HG03521 (cell line): ENCODE data around the gene TES.
"Not testable (repeated sequence)": the region's sequence is repeated elsewhere in the genome, so short reads cannot be mapped to it uniquely, and the experiment has no call there.

Experiments used
- ATAC-seq: cut with Tn5 transposase; IDR thresholded peaks from one replicate; pipeline ENCODE4 v1.9.1; 2021; ENCODE audit warnings: mild to moderate bottlenecking, moderate library complexity; ENCODE audit not compliant: unreplicated experiment

The TES gene

DNA sequence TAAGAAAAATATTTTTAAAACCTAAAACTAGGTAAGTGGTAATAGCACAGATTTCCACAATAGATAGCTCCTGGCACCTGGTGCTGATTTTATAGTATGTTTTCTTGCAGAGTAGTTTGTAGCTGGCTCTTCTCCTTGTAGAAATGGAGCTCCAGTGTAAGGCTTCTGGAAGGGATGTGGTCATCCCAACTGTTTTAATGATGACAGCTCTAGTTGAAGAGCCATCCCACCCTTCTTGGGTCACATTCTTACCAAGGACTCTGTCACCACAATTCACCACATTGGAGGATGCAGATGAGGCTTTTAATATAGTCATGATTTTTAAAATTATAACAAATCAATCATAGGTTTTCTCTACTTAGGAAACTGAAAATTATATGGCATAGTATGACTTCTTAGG, 31.0 kb downstream of the TES start:
- no peak for ATAC-seq

DNA sequence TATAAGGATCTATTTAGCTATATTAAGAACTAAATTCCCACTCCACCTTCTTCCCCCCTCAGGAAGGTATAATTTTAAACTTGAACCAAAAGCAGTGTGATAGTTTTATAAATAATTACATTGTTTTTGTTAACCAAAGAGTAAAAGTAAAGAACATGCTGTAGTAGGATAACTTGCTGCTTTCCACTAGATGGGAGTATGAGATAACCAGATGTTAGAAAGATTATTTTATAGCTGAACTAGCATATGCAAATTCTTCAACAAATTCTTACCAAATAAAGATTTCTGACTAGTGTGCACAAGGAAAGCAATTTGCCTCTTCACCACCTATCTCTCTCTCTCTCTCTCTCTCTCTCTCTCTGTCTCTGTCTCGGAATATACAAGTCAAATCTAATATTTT, 31.8 kb downstream of the TES start:
- no peak for ATAC-seq

DNA sequence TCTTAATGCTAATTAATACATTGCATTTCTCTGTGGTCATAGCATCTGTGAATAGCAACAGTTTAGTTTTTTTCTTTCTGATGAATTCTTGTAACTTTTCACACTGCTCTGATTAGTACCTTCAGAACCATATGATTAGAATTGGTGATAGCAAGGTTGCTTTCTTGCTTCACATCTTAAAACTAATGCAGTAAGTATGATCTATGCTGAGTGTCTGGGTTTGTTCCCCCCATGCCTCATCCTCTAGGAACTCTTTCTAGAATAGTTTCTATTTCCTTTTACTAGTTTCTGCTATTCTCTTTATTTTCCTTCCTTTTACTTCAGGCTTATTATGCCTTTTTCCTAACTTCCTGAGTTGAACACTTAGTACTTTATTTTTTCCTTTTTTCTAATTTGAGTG, 32.4 kb downstream of the TES start:
- ATAC-seq = no peak

DNA sequence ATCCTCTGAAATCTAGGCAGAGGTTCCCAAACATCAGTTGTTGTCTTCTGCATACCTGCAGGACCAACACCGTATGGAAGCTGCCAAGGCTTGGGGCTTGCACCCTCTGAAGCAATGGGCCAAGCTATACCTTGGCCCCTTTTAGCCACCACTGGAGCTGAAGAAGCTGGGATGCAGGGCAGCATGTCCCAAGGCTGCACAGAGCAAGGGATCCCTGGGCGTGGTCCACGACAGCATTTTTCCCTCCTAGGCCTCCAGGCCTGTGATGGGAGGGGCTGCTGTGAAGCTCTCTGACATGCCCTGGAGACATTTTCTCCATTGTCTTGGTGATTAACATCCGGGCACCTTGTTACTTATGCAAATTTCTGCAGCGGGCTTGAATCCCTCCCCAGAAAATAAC, 34.5 kb downstream of the TES start:
- not testable (repeated sequence) for ATAC-seq

DNA sequence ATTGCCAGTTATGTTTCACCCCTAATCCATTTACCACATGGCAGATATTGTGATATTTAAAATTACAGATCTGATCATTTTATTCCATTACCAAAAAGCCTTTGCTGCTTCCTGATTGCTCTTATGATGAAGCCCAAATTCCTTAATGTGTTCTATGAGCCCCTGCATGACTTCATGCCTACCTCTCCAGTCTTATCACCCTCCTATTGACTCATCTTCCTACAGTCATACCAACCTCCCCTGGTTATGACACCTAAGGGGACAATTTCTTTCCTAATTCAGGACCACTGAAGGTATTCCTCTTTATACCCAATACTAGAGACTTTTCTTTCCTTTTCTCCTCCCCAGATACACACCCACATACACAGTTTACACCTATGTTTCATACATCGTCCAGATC, 36.0 kb downstream of the TES start:
- ATAC-seq = no peak

DNA sequence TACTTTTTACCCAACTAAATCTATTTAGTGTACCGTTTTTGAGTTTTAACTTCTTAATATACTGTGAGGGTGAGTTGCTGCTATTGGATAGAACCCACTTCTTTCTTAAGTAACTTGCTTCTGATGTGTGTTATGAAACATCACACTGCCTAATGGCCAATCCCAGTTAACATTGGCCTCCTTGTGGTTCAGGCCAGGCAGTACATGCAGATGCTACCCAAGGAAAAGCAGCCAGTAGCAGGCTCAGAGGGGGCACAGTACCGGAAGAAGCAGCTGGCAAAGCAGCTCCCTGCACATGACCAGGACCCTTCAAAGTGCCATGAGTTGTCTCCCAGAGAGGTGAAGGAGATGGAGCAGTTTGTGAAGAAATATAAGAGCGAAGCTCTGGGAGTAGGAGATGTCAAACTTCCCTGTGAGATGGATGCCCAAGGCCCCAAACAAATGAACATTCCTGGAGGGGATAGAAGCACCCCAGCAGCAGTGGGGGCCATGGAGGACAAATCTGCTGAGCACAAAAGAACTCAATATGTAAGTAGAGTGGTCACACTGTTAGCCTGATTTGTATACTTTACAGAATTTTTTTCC, 39.7 kb downstream of the TES start:
- ATAC-seq = peak; percentile 73

DNA sequence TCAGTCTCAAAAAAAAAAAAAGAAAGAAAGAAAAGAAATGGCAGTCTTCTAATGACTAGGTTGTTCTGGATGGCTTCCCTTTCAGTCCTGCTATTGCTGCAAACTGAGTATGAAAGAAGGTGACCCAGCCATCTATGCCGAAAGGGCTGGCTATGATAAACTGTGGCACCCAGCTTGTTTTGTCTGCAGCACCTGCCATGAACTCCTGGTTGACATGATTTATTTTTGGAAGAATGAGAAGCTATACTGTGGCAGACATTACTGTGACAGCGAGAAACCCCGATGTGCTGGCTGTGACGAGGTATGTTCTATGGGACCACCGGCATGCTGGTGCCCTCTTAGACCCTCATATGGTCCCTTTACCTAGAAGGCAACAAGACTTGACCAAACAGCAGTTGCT, 41.3 kb downstream of the TES start:
- no peak for ATAC-seq

DNA sequence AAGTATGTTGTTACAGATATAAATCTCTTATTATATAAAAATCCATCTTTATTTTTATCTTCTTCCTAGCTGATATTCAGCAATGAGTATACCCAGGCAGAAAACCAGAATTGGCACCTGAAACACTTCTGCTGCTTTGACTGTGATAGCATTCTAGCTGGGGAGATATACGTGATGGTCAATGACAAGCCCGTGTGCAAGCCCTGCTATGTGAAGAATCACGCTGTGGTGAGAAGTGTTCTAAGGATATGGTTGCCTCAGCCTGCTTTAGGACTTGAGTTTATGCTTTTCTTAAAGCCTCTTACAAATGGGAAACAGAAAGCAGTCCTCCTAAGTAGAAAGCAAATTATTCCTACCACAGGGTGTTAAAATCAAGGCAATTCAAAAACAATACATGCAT, 41.9 kb downstream of the TES start:
- ATAC-seq = no peak

DNA sequence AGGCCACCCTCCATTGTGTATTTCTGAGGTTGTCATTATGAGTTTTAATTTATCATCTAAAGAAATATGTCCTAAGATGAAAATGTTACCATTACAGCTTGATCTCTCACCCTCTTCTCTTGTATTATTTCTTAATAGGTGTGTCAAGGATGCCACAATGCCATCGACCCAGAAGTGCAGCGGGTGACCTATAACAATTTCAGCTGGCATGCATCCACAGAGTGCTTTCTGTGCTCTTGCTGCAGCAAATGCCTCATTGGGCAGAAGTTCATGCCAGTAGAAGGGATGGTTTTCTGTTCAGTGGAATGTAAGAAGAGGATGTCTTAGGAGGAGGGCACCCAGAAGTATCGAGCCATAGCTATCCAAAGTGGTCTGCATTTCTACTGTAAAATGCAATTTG, 46.8 kb downstream of the TES start:
- ATAC-seq = no peak

DNA sequence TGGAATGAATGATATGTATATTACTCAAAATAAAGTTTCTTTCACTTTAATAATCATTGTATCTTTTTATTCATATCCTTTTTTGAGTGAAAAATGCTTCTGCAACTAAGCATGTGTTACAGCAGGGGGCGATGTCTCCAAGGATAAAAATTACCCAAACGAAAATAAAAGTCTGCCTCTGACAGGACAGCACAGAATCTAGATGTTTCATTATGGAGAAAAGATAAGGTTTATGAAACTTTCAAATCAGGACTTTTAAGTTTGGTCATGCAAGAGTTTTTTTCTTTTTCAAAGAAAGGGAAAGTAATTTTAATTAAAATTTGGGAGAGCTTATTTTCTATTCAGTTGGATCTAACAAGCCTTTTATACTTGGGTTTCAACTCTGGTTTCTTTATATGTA, 48.4 kb downstream of the TES start:
- ATAC-seq = peak; percentile 45

DNA sequence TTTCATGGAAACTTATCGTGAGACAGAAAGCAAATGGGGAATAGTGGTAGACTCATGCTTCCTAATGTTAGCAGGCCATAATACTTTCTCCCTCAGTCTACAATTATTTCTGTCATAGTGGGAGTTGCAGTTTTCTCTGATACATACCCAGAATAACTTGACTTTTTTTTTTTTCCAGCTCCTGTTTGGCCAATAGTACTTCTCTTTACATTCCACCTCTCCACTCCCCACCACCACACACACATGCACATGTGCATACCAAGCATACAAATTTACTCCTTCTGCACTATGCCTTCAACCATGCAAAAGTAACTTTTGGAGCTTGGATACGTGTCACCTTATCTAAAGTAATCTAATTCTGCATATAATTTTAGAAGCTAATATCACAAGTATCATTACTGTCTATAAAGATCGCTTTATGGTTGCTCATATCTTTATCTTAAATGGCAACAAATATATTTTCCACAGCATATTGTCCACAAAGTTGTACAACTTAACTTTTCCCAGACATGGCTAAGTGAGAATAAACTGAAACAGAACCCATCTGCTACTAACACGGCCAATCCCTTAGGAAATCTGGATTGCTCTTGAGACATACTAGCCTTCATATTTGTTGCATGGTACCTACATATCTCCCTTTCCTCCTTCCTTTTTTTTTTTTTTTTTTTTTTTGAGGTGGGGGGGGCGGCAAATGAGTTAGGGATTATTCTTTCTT, 49.0 kb downstream of the TES start:
- ATAC-seq = no peak

DNA sequence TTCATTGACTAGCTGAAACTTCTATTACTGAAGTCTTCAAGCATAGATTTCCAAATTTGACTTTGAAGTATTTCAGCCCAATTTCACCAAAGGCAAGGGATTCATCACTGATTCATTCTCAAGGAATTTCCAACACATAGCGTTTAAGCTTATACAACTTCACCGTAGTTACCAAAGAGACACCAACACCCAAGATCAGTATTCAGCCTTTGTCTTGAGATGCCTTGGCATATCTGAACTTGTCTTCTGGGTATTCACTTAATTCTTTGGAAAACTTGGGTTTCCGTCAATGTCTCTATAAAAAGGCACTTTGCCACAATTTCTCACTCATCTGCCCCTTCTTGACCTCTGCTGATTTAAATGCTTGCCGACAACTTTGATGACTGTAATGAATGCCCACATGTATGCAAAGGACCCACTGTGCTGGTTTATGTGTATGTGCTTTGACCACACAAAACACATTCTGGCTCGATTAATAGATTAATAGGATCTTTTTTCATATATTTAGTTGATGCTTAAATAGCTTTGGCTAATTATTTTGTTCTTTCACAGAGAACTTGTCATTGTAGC, 49.6 kb downstream of the TES start:
- ATAC-seq = no peak

DNA sequence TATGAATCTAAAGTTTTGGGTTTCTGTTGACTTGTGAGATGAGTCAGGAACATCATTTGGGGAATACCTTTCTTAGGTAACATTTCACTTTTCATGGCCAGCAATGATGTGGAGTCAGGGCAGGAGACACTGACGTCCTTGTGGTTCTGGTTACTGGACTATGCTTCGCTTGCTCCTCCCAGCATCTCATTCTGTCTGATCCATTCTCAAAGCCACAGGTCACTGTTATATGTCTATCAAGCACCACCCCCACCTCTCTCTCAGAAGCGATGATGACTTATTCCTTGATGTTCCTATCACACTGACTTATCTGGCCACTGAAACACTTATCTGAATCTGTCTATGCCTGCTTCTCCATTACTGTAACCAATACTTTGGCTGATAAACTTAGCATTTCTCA, 51.6 kb downstream of the TES start:
- ATAC-seq = no peak

DNA sequence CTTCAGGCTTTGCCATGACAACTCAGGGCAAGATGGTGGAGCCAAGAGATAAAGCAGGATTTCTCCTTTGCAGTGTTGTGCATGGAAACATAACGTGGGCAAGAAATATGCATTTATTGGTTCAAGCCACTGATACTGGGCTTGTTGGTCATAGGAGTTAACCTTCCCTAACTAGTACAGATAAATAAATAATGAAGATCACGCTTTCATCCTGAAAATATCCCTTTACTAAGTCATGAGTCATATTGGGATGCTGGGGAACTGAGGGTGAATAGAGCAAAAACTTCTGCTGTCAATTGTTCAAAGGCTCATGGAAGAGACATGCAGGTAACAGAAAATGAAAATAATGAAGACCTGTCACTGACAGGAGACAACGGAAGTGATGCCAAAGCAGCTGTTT, 55.5 kb downstream of the TES start:
- ATAC-seq = no peak

DNA sequence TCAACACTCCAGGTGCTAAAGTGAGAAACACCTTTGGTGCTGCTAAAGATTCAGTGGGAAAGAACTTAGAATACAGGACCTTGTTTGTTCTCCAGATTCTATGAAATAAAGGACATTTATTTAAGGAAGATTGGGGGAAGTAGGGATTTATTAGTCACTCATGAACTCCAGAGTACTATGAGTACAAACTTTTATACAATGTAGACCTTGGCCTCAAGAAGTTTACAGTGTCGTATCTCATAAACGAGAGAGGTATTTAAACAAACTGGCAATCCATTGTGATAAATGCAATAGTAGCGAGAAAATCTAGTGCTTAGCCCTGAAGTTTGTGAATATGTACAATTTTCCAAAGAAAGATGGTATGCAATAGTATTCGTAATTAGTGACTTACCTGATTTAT, 59.1 kb downstream of the TES start:
- ATAC-seq = no peak

DNA sequence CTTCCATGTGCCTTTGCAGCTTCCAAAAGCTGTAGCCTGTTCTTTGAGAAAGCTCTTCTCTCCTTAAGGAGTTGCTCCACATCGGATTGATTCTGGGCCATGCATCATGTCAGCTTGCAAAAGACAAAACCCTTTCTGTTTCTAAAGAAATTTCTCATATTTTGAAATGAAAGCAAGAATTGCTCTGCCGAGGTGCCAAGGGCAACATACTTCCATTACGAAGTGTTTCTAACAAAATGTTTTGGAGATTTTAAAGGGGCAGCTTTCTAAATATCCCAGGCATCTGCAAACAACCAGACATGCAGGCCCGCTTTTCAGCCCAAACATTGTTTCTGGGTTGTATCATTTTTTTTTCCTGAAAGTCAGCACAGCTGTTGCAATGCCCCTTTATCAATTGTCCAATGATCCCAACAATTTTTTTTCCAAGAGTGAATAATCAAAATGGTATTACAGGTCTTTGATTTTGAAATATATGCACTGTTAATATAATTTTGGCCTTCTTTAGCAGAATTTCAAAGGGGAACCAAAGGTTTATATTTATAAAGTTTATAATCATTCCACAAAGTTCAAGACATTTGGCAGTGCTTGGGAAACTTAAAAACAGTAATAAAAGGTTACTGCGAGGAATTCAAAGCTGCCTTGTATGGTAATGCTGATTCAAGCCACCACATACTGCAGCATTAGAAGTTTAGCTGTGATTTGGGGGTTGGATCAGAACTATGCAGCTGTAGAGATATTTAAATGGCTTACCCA, 61.0 kb downstream of the TES start:
- no peak for ATAC-seq

DNA sequence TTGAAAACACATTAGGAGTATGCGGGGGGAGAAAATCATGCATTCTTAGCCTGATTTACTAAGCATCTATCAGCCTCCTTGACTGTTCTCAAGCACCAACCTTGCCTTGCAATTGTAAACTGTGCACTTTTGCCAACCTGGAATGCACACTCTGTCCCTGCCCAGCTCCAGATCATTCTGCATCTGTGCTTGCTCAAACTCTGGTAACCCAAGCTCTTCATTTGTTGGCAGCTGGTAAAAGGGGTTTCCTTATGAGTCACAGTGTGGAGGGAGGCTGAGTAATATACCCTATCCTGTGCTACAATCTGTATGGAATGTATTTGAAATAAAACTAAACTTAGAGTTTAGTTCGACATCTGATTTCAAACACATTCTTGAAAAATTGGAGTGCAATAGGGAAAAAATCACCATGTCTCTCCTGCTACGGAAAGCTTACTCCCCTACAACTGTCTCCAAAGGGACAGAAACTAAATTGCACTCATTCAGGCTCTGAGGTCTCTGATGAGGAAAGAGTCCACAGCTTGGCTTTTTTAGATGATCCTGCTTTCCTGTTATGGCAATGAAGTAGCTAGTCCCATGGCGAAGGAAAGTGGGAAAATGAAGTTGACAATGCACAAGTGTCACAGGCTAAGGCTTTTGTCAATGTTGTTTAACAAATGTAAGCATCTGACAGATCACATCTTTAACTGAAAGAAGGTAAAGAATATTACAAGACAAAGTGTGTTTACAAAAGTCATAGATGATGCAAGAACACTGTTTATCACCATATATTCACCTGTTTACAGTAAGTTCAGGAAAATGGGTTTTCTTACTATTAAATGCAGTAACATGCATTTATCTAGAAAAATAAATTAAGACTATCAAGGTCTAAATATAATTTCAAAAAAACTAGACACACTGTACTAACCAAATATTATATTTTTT, 61.9 kb downstream of the TES start:
- ATAC-seq = no peak

DNA sequence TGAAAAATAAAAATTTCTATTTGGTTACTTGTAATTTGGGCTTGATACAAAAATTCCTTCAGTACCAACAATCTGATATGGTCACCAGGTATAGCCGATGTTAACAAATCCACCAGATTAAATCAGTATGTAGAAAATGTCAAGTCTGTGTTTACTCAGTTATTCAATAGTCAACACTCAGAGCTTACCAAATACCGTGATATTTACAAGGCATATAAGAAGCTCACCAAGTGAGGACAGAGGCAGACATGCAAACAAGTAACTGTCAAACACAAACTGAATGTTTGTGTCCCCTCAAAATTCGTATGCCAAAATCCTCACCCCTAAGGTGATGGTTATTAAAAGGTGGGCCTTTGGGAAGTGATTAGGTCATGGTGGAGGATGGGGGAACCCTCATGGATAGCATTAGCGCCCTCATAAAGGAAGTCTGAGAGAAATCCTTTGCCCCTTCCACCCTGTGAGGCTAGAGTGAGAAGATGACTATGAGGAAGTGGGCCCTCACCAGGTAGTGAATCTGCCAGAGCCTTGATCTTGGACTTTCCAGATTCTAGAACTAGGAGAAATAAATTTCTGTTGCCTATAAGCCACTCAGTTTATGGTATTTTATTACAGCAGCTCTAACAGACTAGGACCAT, 63.1 kb downstream of the TES start:
- no peak for ATAC-seq

DNA sequence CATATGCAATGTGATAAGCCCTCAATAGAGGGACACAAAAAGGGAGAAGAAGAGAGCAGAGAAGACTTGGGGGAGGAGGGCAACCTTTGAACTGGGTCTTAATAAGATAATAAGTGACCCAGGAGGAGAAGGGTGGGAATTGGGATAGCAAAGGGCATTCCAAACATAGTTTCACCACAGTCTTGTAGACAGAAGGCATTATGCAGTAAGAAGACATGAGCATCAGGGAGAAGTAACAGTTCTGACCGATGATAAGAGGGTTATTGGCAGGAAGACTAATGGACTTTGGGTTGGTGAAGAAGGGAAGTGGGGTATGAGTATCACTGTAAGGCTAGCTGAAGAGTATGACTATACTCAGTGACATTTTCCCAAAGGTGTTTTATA, 63.6 kb downstream of the TES start:
- ATAC-seq = no peak

DNA sequence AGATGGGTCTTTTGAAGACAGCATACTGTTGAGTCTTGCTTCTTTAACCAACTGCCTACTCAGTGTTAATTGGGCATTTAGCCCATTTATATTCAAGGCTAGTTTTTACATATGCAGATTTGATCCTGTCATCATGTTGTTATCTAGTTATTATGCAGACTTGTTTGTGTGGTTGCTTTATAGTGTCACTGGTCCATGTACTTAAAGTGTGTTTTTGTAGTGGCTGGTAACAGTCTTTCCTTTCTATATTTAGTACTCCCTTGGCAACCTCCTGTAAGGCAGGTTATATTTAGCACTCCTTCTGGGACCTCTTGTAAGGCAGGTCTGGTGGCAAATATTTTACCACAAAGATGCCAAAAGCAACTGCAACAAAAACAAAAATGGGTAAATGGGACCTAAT, 66.7 kb downstream of the TES start:
- ATAC-seq = no peak

DNA sequence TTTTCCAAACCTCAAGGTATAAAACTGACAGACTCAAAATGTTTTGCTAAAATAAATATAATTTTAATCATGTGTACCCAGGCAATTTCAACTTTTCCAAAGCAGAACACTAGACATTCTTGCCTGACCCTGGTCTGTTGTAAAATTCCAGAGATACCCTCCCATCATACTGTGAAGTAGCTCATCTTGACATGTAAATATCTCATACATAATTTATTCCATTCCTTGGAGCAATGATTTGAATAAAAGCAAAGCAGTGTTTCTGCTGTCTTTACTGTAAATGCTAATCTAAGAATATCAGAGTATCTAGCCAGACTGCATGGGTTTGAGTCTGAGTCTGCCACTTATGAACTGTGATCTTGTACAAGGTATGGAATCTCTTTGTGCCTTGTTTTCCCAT, 68.9 kb downstream of the TES start:
- no peak for ATAC-seq
